ENCODE results near the gene PPFIBP1.

The PPFIBP1 gene

DNA sequence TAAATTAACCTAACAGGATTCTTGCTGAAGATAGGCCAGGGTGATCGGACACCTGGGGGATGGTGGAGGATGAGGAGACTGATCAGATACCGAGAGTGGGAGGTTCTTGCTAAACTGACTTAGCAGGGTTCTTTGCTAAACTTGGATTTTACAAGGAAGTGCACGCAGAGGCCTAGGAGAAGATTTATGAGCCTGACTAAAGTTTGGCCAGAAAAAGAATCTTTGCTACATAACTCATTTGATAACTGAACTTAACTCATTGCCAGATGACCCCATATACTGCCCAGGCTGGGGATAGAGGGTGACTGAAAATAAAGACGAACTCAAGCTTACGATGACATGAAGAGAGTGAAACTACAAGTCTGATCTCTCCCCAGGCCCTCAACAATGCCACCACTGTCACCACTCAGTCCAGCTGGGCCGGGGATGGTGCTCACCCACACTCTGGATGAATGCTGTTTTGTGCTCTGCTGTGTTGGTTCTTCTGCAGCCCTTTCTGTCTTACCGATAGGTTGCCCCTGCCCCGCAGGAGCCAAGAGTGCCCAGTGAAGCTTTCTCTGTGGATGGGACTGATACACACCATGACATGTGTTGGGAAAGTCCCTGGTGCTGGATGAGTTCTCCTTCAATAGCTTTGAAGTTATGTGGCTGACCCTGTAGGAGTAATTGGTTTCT lies 29.0 kb downstream of the PPFIBP1 start:
- peak overlapping the region in 1 of 2 donors; percentile 47 for H3K27ac ChIP-seq
- TF ChIP-seq, protein P1, sequence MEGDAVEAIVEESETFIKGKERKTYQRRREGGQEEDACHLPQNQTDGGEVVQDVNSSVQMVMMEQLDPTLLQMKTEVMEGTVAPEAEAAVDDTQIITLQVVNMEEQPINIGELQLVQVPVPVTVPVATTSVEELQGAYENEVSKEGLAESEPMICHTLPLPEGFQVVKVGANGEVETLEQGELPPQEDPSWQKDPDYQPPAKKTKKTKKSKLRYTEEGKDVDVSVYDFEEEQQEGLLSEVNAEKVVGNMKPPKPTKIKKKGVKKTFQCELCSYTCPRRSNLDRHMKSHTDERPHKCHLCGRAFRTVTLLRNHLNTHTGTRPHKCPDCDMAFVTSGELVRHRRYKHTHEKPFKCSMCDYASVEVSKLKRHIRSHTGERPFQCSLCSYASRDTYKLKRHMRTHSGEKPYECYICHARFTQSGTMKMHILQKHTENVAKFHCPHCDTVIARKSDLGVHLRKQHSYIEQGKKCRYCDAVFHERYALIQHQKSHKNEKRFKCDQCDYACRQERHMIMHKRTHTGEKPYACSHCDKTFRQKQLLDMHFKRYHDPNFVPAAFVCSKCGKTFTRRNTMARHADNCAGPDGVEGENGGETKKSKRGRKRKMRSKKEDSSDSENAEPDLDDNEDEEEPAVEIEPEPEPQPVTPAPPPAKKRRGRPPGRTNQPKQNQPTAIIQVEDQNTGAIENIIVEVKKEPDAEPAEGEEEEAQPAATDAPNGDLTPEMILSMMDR (IDR thresholded peaks at IDR 0.05): no peak
- DNase-seq (ENCODE audit: low spot score): no peak
- no peak overlapping the region for H3K4me3 ChIP-seq

DNA sequence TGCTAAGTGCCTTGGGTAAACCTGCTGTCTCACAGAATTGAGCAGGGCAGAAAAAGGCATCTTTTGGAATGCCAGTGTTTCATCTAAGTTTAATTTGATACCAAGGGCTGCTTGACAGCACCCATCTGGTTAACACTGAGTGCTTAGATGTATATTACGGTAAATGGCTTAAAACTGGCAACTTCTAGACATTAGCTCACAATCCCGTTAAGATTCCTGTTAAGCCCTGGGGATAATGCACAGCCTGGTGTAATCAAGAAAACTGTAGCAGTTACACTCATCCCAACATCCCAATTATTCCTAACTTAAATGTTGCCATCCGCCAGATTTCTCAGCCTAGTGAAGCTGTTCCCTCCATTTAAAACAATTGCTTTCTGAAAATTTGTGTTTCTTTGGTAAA lies 29.9 kb downstream of the PPFIBP1 start:
- peak overlapping the region; percentile 47 to 62 for H3K27ac ChIP-seq
- no peak for DNase-seq (ENCODE audit: low spot score)
- TF ChIP-seq, protein P1 (IDR thresholded peaks at IDR 0.05): no peak
- peak overlapping the region; percentile 54 for H3K4me3 ChIP-seq

- Histone ChIP-seq H3K27ac (peak overlapping the region; percentile 47 to 62), H3K4me3 (peak overlapping the region; percentile 54)
- TF ChIP-seq, protein P1 (IDR thresholded peaks at IDR 0.05): no peak
- DNase-seq (ENCODE audit: low spot score): peak; percentile 78
Measured at GRCh38 chr12:27554421-27555186, 30.6 kb downstream of the PPFIBP1 start.

- no peak for DNase-seq (ENCODE audit: low spot score)
- TF ChIP-seq, protein P1 (IDR thresholded peaks at IDR 0.05): no peak
- Histone ChIP-seq H3K27ac (peak overlapping the region; percentile 47 to 62), H3K4me3 (peak overlapping the region; percentile 54)
Measured at GRCh38 chr12:27555361-27555760, 31.4 kb downstream of the PPFIBP1 start.

DNA sequence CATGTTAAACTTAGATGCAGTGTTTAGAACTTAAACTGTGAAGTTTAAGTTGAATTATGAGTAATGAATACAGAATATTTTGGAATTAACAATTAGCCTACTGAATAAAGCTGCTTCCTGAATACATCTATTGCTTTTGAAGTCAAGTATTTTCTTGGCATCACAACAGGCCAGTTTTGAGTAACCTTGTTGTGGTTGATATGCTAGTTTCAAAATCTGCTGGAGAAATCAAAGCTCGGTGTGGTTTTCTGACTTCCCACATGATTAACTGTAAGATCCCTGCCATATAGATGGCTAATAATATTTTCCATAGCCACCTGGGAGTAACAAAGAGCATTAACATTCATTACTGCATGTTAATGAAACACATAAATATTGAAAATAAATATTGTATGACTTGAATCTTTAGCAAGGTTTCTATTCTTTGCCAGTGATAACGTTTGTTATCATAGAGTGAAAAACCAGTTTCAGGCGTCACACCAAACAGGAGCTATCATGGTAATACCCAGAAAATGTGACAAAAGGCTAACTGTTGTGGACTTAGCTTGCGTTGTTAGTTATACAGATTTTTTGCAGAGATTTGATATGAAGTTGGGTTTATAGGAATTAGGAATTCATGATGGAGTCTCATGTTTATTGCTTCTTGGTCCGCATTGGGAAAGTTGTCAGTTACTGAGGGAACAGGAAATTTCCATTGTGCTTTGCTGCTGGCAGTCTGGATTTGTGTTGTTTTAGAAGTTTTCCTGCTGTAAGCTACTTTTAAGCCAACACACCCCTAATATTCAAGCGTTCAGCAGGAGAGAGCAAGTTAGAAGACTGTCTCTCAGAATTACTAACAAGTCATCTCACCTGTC lies 32.1 kb downstream of the PPFIBP1 start:
- DNase-seq (ENCODE audit: low spot score): no peak
- TF ChIP-seq, protein P1 (IDR thresholded peaks at IDR 0.05): no peak
- Histone ChIP-seq H3K27ac (peak overlapping the region; percentile 55 to 56), H3K4me3 (no peak overlapping the region)

GRCh38 chr12:27560126-27560525 lies 36.1 kb downstream of the PPFIBP1 start:
- no peak overlapping the region for H3K27ac ChIP-seq
- DNase-seq (ENCODE audit: low spot score): no peak
- no peak overlapping the region for H3K4me3 ChIP-seq
- TF ChIP-seq, protein P1 (IDR thresholded peaks at IDR 0.05): no peak

Measured in coronary artery (tissue), 2 donors.